Stimulated activated CD8-positive, alpha-beta memory T cell treated with anti-CD3 and anti-CD28 coated beads, Interleukin-4, amount 100 ng/mL, for 4 hours (primary cell): ENCODE results near the gene LINGO1.

Experiments
- DNase-seq, 2 donors: peaks; one replicate each; pipeline ENCODE4 v3.0.0-alpha.2; 2020; ENCODE audit warnings: low read depth in 2 of 2, low spot score in 1 of 2

The LINGO1 gene

DNA sequence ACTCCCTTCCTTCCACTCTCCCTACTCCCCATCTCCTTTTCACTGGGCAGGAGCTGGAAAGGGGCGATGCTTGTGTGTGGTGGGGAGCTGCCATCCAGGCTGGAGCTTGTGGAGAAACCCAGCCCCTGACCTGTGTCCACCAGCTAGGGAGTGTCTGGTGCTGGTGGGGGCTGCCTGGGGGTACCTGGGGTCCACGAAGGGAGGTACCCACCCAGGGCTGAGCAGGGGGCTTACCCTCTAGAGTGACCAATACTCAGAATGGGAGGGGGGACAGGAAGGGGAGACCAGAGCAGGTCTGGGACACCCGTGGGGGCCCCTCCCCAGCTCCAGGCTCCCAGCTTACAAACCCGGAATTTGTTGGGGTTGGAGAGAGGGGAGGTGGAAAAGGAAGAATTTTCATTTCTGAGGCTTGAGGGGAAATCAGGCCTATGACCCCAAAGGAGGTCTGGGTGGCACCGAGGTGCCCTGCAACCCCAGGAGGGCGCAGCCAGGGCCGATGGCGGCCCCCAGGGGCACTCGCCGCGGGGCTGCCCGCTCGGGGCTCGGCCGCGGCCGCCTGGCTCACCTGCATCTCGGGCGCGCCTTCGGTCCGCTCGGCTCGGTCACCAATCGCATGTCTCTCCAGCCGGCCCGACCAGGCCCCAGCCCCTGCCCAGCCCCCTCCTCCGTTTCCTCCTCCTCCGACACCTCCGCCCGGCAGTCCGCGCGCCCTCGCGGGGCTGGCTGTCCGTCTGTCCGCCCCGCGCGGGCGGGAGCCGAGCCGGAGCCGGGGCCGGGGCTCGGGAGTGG lies 773 bp downstream of the LINGO1 start:
- no peak for DNase-seq

DNA sequence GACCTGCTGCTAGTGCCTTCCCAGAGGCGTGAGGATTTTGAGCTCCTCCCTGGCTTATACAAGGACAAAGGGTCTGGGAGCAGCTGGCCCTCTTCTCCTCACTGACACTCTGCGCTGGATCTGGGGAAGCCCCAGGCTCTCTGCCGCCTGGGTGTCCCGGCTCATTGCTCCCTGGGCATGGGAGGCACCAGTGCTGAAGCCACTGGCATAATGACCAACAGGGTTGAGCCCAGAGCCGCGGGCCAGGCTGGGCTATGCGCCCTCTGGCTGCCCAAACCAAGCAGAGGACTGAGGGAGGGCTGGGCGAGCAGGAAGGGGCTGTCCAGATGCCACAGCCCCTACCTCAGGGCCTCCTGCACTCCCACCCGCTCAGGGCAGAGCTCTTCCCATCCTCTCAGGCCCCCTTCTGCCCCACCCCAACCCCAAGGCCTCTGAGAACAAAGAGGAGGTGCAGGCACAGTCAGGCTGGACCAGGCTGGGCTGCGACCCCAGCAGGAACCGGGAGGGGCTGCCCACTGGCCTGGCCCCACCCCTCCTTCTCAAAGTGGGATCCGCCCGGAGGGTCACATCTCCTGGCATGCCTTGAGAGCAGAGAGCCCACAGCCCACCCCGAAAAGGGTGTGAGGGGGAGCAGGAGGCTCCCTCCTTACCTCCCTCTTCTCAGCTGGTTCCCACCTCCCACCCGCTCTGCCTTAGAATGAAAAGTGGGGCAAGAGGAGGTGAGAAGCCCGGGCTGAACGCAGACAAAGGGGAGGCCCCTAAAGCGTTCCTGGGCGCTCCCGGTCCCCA lies 1.6 kb downstream of the LINGO1 start:
- DNase-seq, result no peak

DNA sequence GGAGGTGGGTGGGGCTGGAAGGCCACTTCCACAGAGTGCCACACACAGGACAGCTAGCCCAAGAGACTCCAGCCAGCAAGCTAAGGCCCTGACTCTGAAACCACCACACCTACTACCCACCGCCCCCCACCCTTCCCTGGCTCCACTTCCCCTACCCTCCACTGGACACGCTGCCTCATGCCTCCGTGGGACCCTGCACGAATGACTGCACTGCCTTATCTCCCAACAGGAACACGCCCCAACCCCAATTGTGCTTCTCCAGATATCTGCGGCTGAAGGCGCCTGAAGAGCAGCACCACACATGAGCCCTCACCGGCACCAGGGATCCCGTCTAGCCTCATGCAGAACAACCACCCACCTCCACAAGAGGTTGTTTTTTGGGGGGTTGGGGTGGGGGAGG lies 2.7 kb downstream of the LINGO1 start:
- DNase-seq, result no peak

DNA sequence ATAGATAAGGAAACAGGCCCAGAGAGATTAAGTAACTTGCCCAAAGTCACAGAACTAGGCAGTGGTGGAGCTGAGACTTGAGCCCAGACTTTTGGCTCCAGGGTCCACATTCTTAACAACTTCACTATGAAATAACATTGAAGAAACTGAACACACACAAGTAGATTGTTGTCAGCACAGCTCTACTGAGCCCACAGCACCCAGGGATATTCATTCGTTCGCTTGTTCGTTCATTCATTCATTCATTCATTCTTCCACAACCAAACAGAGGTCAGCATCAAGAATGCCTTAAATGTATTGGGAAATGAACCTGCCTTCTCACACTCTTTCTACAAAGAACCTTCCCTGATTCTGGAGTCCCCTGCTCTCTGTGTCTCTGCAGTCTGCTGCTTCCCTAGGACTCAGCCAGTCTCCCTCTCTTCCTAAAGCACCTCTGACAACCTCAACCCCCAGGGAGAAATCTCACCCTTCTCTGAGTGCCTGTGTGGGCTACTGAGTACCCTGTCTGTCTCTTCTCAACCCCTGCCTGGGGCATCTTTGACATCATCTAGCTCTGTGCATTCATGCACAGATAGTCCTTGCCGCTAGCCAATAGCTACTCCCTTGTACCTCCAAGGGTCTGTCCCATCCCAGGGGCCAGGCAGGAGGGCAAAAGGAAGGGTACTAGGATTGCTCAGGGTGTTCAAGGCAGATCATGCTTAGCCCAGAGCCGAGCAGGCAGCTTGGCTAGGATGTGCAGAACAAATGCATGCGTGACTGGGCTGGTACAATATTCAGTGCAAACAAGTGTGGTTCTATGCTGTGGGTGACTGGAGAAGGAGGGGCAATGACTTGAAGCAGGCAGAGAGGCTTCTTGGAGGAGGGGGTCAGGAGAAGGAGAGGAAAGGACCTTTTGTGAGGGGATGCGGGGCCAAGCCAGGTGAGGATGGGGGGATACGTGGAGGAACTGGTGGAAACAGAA lies 3.4 kb downstream of the LINGO1 start:
- no peak for DNase-seq

DNA sequence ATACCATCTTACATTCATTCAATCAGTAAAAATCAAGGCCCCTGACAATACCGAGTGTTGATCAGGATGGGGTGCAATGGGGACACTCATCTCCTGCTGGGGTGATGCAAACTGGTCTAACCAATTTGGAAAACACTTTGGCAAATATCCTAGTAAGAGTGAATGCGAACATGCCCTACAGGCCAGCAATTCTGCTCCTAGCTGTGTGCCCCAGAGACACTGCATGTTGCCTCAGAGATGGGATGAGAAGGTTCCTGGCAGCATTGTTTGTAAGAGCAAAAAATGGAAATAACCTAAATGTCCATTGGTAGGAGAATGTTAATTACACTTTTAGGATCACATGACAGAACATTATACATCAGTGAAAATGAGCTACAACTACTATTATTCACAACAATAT lies 4.7 kb downstream of the LINGO1 start:
- DNase-seq, result no peak

DNA sequence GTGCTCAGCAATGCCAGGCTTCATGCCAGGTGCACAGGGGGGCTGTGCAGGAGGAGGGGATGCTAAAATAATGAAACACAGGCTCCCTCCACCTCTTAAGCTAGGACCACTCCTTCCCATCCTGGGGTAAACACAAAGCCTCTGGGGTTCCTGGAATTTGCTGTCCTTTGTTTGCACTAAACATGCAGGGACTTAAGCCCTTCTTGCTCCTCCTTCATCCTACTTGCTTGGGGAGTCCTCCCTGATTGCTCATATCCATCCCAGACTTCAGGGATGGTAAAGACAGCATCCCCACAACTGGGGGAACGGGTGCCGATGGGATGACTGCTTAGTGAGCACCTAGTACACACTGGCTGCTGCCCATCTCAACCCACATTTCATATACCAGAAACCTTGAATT lies 5.1 kb downstream of the LINGO1 start:
- DNase-seq, result no peak

DNA sequence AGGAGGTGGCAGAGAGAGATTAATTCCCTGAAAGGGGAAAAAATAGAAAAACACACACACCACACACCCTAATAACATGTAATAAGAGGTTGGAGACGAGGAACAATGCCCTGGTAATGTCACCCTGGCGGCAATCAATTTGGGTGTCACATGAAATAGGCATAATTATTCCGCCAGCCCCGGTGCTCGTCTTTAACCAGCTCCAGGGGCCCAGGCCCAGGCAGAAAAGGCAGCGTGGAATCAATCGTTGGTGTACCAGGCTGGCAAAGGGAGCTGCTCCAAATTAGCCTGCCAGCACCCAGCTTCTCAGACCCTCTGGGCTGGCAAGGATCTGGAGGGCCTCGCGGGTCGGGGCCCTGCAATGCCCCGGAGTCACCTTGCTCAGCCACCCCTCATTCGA lies 5.6 kb downstream of the LINGO1 start:
- no peak for DNase-seq

DNA sequence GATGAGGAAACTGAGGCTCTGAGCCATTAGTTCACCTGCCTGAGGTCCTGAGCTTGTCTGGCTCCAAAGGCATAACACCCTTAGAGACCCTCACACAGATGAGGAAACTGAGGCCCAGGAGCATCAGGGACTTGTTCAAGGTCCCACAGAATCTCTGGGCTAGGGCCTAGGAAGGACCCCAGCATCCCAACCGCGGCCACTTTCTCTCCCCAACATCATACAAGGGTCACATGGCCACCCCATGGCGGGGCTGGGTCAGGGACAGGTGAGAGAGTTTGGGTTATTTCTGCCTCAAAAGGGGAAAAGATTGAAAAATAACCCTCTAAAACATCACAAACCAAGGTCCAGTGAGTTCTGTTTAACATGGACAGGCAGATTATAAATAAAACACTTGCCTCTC lies 6.7 kb downstream of the LINGO1 start:
- no peak for DNase-seq

DNA sequence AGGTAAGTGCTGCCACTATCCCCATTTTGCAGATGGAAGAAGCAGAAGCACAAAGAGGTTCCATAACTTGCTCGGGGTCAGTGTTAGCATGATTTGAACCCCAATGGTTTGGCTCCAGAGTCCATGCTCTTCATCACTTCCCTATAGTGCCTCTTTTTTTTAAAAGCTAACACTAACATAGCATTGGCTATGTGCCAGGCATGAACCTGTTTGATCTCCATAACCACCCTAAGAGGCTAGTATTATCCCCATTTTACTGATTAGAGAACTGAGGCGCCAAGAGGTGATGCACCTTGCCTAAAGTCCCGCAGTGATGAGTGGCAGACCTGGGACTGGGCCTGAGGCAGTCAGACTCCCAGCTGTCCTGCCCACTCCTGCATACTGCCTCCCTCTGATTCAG lies 7.3 kb downstream of the LINGO1 start:
- DNase-seq, result no peak

DNA sequence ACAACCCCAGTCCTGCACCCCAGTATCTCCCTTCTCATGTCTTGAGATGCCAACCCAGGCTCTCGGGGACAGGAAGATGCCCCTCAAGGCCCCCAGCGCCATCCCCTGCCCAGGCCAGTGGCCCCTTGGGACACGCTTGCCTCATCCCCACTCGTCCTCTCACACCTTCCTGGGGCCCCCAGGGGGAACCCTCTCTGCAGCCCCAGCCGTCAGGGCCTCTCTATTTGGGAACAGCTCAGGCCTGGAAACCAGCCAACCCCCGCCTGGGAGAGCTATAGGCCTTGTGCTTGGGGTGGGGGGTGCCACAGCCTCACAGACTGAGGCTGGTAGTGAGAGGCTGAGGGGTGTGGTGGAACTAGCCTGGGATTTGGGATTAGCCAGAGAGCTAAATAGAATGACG lies 7.8 kb downstream of the LINGO1 start:
- DNase-seq, result no peak

DNA sequence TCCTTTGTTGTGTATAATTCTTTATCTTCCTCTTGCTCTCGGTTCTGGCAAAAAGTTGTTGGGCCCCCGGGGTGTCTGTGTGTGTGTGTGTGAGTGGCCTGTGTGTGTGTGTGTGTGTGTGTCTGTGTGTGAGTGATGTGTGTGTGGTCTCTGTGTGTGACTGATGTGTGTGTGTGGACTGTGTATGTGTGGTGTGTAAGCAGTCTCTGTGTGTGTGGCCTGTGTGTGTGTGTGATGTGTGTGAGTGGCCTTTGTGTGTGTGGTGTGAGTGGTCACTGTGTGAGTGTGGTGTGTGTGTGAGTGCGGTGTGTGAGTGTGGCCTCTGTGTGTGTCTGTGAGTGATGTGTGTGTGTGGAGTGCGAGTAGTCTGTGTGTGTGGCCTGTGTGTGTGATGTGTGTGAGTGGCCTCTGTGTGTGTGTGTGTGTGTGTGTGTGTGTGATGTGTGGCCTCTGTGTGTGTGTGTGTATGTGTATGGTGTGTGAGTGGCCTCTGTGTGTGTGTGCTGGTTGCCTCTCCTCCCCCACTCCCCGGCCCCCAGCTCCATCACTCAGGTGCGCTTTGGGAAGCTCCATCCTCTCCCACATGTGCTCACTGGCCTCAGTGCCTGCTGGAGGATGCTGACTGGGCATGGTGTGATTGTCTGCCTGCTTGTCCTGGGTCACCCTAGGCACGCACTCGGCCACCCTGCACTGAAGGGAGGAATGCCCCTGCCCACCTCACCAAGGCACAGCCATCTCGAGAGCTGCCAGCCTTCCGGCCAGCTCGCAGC lies 8.8 kb downstream of the LINGO1 start:
- DNase-seq, result no peak

DNA sequence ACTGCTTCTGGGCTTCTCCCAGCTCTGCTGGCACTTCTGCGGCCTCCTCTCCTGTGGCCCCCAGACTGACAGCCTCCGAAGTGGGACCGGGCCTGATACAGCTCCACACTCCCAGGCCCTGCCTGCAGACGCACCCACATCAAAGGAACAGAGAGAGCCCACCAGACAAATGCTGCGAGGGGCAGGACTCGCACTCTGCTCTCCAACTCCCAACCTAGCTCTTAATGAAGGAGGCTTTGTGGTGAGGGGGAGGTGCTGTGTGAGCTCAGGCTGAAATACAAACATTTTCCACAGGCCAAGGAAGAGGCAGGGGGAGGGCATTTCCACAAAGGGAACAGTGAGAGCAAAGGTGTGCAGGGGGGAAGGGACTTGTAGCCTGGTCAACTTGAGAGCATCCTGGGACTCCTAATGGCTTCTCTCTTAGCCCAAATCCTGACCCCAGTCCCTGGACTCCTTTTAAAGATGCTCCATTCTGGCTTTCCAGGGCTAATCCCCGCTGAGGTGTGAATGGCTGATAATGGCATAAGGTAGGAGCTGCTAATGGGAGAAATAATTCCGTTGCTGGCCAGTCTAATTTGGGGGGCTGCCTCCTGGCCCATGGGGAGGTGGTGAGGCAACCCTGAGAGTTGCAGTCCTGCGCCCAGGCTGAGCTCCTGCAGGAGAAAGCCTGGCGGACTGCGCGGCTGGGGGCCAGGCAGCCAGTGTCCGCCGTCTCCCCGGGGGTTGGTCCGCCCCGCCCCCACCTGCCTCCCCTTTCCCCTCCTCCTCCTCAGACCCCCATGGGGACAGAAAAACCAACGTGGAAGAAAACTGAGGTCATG lies 9.6 kb downstream of the LINGO1 start:
- DNase-seq, result no peak

DNA sequence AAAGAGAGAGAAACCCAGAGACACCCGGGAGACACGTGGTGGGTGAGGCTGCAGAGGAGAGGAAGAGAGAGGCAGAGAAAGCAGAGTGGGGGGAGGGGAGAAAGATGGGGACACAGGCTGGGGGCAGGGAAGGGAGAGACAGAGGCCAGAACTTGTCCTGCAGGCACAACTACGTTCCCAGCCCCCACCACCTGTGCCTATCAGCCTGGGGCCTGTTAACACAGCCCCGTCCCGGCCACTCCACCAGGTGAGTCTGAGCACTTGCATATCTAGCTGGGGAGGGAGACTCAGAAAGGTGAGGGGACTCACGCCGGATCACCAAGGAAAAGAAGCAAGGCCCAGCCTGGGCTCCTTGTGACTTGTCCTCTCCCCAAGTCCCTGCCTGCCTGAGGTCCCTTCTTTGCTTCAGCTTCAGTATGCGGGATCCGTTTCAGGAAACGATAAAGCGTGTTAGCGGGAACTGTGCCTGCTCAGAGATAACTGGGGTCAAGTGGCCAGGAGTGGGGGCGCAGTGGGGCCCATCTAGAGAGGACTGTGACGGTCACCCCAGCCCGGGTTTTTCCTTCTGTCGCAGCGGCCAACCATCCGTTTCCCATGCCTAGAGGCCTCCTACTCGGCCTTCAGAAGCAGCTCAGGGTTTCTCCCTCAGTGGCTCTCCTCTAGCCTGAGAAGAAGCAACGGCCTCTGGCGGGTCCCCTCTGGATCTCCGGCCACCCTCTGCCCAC lies 10.3 kb downstream of the LINGO1 start:
- no peak for DNase-seq

DNA sequence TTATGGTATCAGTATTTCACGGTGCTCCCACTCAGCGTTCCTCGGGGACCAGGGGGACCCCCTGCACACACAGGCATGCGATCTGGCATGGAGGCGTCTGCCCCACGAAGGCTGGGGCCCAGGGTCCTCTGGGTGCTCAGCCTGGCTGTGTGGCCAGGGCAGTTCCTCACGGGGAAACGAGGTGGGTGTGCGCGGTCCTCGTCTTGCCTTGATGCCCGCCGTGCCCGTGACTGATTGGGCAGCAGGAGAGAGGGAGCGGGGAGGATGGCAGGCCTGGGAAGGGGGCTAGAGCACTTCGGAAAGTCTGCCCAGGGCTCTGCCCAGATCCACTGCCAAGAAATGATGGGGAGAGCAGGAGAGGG lies 10.9 kb downstream of the LINGO1 start:
- no peak for DNase-seq

DNA sequence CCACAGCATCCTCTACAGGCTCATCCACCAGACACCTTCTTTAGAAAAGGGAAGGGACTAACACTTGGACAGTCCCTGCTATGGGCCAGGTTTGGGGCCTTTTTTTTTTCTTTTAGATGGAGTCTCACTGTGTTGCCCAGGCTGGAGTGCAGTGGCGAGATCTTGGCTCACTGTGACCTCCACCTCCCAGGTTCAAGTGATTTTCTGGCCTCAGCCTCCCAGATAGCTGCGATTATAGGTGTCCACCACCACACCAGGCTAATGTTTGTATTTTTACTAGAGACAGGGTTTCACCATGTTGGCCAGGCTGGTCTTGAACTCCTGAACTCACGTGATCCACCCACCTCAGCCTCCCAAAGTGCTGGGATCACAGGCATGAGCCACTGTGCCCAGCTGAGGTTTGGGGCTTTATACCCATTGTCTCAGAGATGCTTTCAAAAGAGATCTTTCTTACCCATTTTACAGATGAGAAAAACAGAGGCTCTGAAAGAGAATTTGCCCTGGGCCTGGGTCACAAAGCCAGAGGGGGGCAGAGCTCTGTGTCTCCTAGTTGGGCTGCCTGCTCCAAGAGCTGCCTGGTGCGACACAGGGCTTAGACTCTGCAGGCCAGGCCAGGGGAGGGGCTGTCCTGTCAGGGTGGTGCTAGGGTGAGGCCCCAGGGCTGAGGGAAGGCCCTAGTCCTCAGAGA lies 11.6 kb downstream of the LINGO1 start:
- DNase-seq, result no peak

DNA sequence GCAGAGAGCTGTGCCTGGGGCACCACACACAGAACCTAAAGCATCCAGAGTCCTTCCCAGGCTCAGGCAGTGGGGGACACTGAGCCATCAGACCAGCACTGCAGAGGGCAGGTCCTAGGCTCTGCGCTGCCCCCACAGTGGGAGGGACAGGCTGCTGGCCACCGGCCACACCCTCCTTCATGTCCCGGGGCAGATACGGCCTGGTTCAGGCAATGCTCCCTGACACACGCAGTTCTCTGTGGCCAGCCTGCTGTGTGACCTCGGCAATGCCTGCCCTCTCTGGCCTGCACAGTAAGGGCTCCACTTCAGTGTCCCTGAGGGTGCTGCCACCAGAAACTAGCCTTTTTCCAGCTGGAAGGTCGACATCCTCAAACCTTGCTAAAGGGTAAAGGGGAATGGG lies 12.4 kb downstream of the LINGO1 start:
- DNase-seq, result no peak

DNA sequence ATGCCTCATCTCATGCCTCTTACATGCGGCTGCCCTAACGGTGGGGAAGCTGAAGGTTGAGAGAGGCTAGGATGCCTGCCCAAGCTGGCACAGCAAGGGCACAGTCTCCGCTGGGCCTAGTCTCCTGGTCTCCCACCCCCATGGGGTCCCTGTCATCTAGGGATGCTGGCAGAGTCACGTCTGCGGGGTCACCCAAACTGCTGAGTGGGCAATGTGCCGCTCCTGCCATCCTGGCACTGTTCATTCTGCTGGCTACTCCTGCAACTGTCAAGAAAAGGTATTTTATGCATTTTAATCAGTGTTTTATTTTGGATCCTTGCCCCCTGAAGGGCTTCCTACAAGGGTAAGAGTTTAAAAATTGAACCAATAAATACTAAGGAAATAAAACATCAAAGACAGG lies 12.8 kb downstream of the LINGO1 start:
- DNase-seq, result no peak

DNA sequence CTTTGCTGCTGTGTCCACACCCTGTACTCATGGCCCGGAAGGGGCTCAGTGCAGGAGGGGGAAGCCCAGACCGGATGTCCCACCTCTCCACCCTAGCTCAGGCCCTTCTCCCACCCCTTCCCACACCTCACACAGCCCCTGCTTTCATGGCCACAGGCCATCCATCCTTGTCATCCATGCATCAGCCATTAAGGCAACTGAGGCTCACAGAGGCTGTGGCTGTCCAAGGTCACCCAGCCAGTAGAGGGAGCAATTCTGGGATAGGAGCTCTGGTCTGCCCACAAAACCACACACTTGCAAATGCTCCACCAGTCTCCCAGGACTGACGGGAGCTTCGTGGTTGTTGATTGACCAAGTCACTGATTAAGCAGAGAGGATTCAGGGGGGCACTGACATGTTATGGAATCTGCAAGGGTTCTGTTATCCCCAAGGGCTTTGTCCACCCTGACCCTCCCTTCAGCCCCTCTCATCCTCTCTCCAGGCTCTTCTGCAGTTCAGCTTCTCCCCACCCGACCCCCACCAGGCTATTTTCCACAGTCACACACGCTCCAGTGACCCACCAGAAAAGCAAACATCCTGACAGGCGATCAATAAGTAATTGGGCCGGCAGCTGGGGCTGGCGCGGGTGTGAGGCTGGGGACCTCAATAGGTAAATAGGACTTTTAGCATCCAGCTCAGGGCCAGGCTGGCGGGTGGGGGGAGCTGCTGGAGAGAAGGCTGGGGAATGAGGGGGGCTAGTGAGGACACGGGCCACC lies 15.1 kb downstream of the LINGO1 start:
- DNase-seq, result no peak
